Measurements from ENCODE around the gene SDK1. TPM values are rescaled to one million over a fixed set of nuclear protein-coding genes. Genes with fewer than 3 reads are reported as not detected.

SDK1 gene
- total and polyA plus RNA-seq, 2 of the 8 experiments (the other 6 are each of a cell fraction or from before 2014, with no cell fraction given): 3.3 to 7.2 TPM

DNA sequence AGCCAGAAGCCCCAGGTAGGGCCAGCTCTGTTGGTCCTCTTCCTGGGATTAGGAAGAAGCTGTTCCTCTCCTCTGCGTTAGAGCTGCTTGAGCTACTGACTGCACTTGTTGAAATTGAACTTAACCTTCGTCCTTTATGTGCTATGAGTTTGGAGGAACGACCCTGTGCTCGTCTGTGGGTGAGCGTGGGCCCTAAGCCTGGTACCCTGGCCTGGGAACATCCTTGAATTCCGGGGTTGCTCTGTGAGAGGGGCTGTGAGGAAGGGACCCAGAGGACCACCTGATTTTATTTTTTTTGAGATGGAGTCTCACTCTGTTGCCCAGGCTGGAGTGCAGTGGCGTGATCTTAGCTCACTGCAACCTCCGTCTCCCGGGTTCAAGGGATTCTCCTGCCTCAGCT lies 933.8 kb downstream of the SDK1 start:
- Histone ChIP-seq H3K79me1 (ENCODE audit: low read depth, low read length) (no peaks in the 10 kb centered on the region), H3K36me3 (ENCODE audit: control insufficient read depth in 2 of 4, insufficient read depth in 4 of 4, low read length in 3 of 4) (no peaks in the 10 kb centered on the region), H2BK120ac (replicated peaks; ENCODE audit: low read depth, low read length) (no peak overlapping the region), H2BK5ac (ENCODE audit: low read depth, low read length) (no peak overlapping the region), H3K14ac (ENCODE audit: insufficient read length) (no peak overlapping the region), H2AK5ac (ENCODE audit: low read depth, low read length) (no peak overlapping the region), H2BK15ac (ENCODE audit: low read length) (no peak overlapping the region), H3K23ac (ENCODE audit: insufficient read length) (no peak overlapping the region), H3K27ac (ENCODE audit: low read depth, low read length) (no peak overlapping the region), H3K9ac (replicated peaks in 1 of 4; ENCODE audit: extremely low read depth in 1 of 4, low read depth in 3 of 4, low read length in 3 of 4) (no peak overlapping the region), H4K91ac (replicated peaks; ENCODE audit: insufficient read length, low read length) (no peak overlapping the region), H3K9me3 (ENCODE audit: insufficient read depth in 2 of 2, low read depth in 1 of 2, low read length in 1 of 2) (no peaks in the 10 kb centered on the region), H3K27me3 (replicated peaks in 1 of 4; ENCODE audit: control insufficient read depth in 3 of 4, extremely low read depth in 1 of 4, insufficient read depth in 3 of 4, low read length in 3 of 4) (no peaks in the 10 kb centered on the region), H4K8ac (ENCODE audit: extremely low read depth, insufficient read depth, low read length) (no peak overlapping the region), H4K20me1 (replicated peaks in 1 of 2; ENCODE audit: control insufficient read depth in 1 of 2, insufficient read depth in 2 of 2, low read length in 2 of 2) (no peaks in the 10 kb centered on the region), H2AFZ (ENCODE audit: low read length) (no peak overlapping the region), H2BK12ac (ENCODE audit: low read depth, low read length) (no peak overlapping the region), H3K4me2 (ENCODE audit: insufficient read depth in 1 of 2, low read depth in 2 of 2, low read length in 2 of 2) (no peak overlapping the region), H4K5ac (ENCODE audit: insufficient read length, low read depth, low read length) (no peak overlapping the region), H3K4me1 (replicated peaks in 1 of 4; ENCODE audit: control insufficient read depth in 3 of 4, insufficient read depth in 4 of 4, low read length in 3 of 4) (peaks cover 1 to 6% (median 3%) of the 10 kb centered on the region in 4 experiments; a peak in 5 of 7 replicates), H3K4ac (replicated peaks; ENCODE audit: insufficient read length, low read depth, low read length) (no peak overlapping the region), H3K4me3 (ENCODE audit: extremely low read depth in 1 of 4, insufficient read depth in 2 of 4, low read depth in 3 of 4, low read length in 4 of 4) (no peak overlapping the region), H3K23me2 (ENCODE audit: low read depth, low read length) (peaks cover 3% of the 10 kb centered on the region; the same call in 1 of the 2 replicates), H3K18ac (ENCODE audit: extremely low read depth, low read length) (no peak overlapping the region), H3K56ac (replicated peaks; ENCODE audit: insufficient read length, low read depth, low read length) (no peak overlapping the region), H2BK20ac (ENCODE audit: low read length) (no peak overlapping the region), H3K79me2 (ENCODE audit: control insufficient read depth in 1 of 2, insufficient read depth in 2 of 2, low read length in 2 of 2) (no peaks in the 10 kb centered on the region)
- ChIA-PET CTCF (ENCODE audit: partially characterized antibody) (interaction anchor here (2.8 kb wide), 1 partner anchor 9 kb away, joined by 10 read pairs; no protein-coding TSS in a partner anchor), POLR2A (ENCODE audit: partially characterized antibody) (no interaction called here)
- DNase-seq (ENCODE audit: low read depth in 1 of 2, low spot score in 2 of 2) (no peak), FAIRE-seq (no peak)
- 91% methylated on average over 9 of the region's 9 CpGs; no CpG with 5 or more reads in 1 of the 2 experiments for WGBS, 2 experiments (ENCODE audit: extremely low coverage in 1 of 2, insufficient coverage in 1 of 2, insufficient read length in 1 of 2, insufficient replicate concordance in 2 of 2, low coverage in 1 of 2, low lambda C conversion rate in 2 of 2, missing lambda C conversion rate in 1 of 2)
- TF ChIP-seq PHF8 (conservative IDR thresholded peaks at IDR 0.05; ENCODE audit: low read depth, low read length): no peak
- TF ChIP-seq, protein P1, sequence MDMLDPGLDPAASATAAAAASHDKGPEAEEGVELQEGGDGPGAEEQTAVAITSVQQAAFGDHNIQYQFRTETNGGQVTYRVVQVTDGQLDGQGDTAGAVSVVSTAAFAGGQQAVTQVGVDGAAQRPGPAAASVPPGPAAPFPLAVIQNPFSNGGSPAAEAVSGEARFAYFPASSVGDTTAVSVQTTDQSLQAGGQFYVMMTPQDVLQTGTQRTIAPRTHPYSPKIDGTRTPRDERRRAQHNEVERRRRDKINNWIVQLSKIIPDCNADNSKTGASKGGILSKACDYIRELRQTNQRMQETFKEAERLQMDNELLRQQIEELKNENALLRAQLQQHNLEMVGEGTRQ (IDR thresholded peaks at IDR 0.05; ENCODE audit: low read length): no peak
- TF ChIP-seq HDAC2 (IDR thresholded peaks at IDR 0.05; ENCODE audit: borderline replicate concordance in 1 of 2, low read depth in 2 of 2, low read length in 2 of 2): no peak
- TF ChIP-seq, protein P2, sequence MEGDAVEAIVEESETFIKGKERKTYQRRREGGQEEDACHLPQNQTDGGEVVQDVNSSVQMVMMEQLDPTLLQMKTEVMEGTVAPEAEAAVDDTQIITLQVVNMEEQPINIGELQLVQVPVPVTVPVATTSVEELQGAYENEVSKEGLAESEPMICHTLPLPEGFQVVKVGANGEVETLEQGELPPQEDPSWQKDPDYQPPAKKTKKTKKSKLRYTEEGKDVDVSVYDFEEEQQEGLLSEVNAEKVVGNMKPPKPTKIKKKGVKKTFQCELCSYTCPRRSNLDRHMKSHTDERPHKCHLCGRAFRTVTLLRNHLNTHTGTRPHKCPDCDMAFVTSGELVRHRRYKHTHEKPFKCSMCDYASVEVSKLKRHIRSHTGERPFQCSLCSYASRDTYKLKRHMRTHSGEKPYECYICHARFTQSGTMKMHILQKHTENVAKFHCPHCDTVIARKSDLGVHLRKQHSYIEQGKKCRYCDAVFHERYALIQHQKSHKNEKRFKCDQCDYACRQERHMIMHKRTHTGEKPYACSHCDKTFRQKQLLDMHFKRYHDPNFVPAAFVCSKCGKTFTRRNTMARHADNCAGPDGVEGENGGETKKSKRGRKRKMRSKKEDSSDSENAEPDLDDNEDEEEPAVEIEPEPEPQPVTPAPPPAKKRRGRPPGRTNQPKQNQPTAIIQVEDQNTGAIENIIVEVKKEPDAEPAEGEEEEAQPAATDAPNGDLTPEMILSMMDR (IDR thresholded peaks at IDR 0.05; ENCODE audit: control extremely low read depth in 1 of 3, insufficient read depth in 1 of 3, low read depth in 1 of 3, low read length in 3 of 3): no peak
- TF ChIP-seq YY1 (IDR thresholded peaks at IDR 0.05; ENCODE audit: low read depth, low read length): no peak
- no peak for TF ChIP-seq POLR2A (IDR thresholded peaks at IDR 0.05; ENCODE audit: control extremely low read depth in 1 of 2, low read depth in 2 of 2, low read length in 2 of 2)
- TF ChIP-seq TEAD4 (IDR thresholded peaks at IDR 0.05; ENCODE audit: low read depth, low read length): no peak
